ENCODE data around the gene GAPVD1. TPM values are rescaled to one million over a fixed set of nuclear protein-coding genes. Genes with fewer than 3 reads are reported as not detected.
"Not testable (repeated sequence)": the region's sequence is repeated elsewhere in the genome, so short reads cannot be mapped to it uniquely, and the experiment has no call there.

The GAPVD1 gene
- 10 to 100 TPM; 37.9 to 40.0 TPM for total RNA-seq
- long read RNA-seq, partial matches to known transcripts = 11 of 26 reads
- long read RNA-seq, other reads (novel, unspliced or antisense) = 14 of 26 reads

- DNase-seq (peak; percentile 88 to 89), ATAC-seq (peak; percentile 98)
- intact Hi-C loops (cut with DNase I, micrococcal nuclease) = no loop called here
These were observed at the start of gene GAPVD1 for GRCh38 chr9:125261501-125262293. Gene GAPVD1 (plus strand): TSS chr9:125261826. CDS start chr9:125298922, 37,096 bp downstream.

GRCh38 chr9:125214186-125214585 is 47.4 kb upstream of the GAPVD1 start:
- intact Hi-C loops (cut with DNase I, micrococcal nuclease) = no loop called here
- DNase-seq (no peak), ATAC-seq (no peak)

GRCh38 chr9:125218621-125219020 is 43.0 kb upstream of the GAPVD1 start:
- ATAC-seq (no peak), DNase-seq (no peak)
- intact Hi-C loops (cut with DNase I, micrococcal nuclease) = no loop called here

- intact Hi-C loops (cut with DNase I, micrococcal nuclease); DNase-seq; ATAC-seq: not testable (repeated sequence)
These were observed 36.8 kb upstream of the GAPVD1 start for GRCh38 chr9:125224858-125225257.

GRCh38 chr9:125227761-125228160 is 33.9 kb upstream of the GAPVD1 start:
- intact Hi-C loops (cut with DNase I, micrococcal nuclease) = no loop called here
- no peak for ATAC-seq
- DNase-seq = no peak

- ATAC-seq (peak; percentile 48), DNase-seq (peak in 1 of 2 donors; percentile 28)
- intact Hi-C loops (cut with DNase I, micrococcal nuclease) = no loop called here
These were observed 27.9 kb upstream of the GAPVD1 start for GRCh38 chr9:125233678-125234077.

DNA sequence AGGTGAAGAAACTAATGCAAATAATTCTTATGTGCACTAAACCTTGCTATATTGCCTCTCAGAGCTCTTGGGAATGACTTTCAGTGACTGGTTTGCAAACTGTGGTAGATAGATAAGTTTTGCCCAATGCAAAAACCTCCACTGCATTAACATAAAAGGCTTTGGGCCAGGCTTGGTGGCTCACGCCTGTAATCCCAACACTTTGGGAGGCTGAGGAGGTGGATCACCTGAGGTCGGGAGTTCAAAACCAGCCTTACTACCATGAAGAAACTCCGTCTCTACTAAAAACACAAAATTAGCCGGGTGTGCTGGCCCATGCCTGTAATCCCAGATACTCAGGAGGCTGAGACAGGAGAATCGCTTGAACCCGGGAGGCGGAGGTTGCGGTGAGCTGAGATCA is 27.5 kb upstream of the GAPVD1 start:
- intact Hi-C loops (cut with DNase I, micrococcal nuclease); ATAC-seq; DNase-seq: not testable (repeated sequence)

GRCh38 chr9:125235804-125236519 is 25.7 kb upstream of the GAPVD1 start:
- DNase-seq (no peak), ATAC-seq (no peak)
- intact Hi-C loops (cut with DNase I, micrococcal nuclease) = no loop called here

DNA sequence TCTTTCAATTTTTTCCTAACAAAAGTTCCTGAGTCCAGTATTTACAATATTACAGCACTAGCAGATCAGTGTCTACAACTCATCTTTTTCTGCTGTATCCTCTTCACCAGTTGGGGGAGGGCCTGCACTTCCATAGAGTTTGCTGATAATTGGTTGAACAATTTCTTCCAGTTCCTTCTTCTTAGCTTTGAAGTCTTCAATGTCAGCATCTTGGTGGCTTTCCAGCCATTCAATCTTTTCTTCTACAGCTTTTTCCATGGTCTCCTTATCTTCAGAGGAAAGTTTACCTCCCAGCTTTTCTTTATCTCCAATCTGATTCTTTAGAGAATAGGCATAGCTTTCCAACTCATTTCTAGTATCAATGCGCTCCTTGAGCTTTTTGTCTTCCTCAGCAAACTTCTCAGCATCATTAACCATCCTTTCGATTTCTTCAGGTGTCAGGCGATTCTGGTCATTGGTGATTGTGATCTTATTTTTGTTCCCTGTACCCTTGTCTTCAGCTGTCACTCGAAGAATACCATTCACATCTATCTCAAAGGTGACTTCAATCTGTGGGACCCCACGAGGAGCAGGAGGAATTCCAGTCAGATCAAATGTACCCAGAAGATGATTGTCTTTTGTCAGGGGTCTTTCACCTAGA is 25.0 kb upstream of the GAPVD1 start:
- ATAC-seq; DNase-seq; intact Hi-C loops (cut with DNase I, micrococcal nuclease): not testable (repeated sequence)

DNA sequence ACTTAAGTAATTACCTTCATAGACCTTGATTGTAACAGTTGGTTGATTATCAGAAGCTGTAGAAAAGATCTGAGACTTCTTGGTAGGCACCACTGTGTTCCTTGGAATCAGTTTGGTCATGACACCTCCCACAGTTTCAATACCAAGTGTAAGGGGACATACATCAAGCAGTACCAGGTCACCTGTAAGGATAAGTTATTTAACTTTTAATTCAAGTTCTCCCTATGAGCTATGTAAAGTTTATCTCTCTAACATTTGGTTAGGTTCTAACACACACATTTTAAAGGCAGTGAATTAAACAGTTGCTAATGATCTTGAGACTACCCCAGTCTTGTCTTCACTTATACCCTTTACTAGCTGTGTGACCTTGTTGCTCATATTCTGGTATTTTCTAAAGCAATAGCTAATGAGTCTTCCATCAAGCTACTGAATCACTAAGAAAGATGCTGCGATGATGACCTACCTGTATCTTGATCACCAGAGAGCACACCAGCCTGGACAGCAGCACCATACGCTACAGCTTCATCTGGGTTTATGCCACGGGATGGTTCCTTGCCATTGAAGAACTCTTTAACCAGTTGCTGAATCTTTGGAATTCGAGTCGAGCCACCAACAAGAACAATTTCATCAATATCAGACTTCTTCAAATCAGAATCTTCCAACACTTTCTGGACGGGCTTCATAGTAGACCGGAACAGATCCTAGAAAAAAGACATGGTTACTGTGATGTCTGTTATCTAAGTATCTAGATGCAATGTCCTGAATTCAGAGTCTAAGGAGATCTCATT is 23.3 kb upstream of the GAPVD1 start:
- intact Hi-C loops (cut with DNase I, micrococcal nuclease) = no loop called here
- ATAC-seq (no peak), DNase-seq (no peak)

GRCh38 chr9:125238915-125239446 is 22.6 kb upstream of the GAPVD1 start:
- ATAC-seq (no peak), DNase-seq (no peak)
- intact Hi-C loops (cut with DNase I, micrococcal nuclease) = no loop called here

GRCh38 chr9:125239631-125240597 is 21.7 kb upstream of the GAPVD1 start:
- intact Hi-C loops (cut with DNase I, micrococcal nuclease) = no loop called here
- ATAC-seq (no peak), DNase-seq (no peak)

- intact Hi-C loops (cut with DNase I, micrococcal nuclease) = no loop called here
- no peak for DNase-seq
- peak; percentile 36 for ATAC-seq
These were observed 21.0 kb upstream of the GAPVD1 start for GRCh38 chr9:125240649-125240999.

DNA sequence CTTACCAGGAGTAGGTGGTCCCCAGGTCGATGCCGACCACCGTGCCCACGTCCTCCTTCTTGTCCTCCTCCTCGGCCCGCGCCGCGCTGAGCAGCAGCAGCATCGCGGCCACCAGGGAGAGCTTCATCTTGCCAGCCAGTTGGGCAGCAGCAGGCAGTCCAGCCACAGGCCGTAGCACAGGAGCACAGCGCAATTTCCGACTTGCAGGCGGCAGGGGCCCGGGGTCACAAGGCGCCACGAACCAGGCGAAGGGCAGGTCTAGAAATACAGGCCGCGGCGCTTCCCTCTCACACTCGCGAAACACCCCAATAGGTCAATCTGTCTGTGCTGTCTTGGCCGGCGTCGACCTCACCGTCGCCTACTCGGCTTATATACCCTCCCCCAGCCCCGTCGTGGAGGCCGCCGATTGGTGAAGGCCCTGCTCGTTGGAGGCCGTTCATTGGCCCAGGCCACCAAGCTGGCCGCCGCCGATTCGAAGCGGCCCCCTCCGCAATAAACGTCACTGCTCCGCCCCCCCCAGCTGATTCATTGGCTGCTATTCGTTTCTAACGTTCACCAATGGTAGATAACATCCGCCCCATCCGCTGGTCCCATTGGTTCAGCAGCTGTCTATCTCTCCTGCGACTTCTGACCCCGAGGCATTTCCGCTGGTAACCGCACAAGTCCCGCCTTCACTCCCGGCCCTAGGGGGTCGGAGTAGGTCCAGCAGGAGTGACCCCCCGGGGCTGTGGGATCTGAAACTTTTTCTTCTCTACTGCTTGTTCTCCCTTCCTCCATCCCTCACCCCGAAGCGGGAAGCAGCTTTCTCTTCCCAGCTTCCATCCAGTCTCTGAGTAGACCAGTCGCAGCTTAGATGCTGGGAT is 20.4 kb upstream of the GAPVD1 start, which contains the start of gene HSPA5:
HSPA5 (minus strand) TSS at position 344 of the 863 bp plus-strand sequence; CDS start at position 127, 217 bp downstream.
- intact Hi-C loops (cut with DNase I, micrococcal nuclease) = no loop called here
- peak; percentile 92 for ATAC-seq
- DNase-seq = peak; percentile 100

- intact Hi-C loops (cut with DNase I, micrococcal nuclease) = no loop called here
- ATAC-seq = peak; percentile 28
- peak; percentile 42 to 55 for DNase-seq
These were observed 19.5 kb upstream of the GAPVD1 start for GRCh38 chr9:125241863-125242739.

Data from left colon (tissue), 2 donors.